Activated CD4-positive, alpha-beta memory T cell treated with anti-CD3 and anti-CD28 coated beads, Interleukin-2, amount 10 ng/mL, durations not matched to agents 7 days and 5 days (primary cell): ENCODE results near the gene HSPE1. TPM values are rescaled to one million over a fixed set of nuclear protein-coding genes. Genes with fewer than 3 reads are reported as not detected.

Experiments used
- CTCF ChIA-PET: fragments of 350-600 bp; sonication (Branson Sonifier 250); formaldehyde crosslinking; loops from one replicate; lab custom pipeline; 2021; ENCODE audit warnings: antibody characterized with exemption, inconsistent platforms; lab: Charles Lee
- POLR2A ChIA-PET: fragments of 350-600 bp; sonication (Branson Sonifier 250); formaldehyde crosslinking; loops from one replicate; lab custom pipeline; 2021; ENCODE audit warnings: antibody characterized with exemption; lab: Charles Lee
- DNase-seq: peaks from one replicate; pipeline ENCODE4 v3.0.0-alpha.2; 2020
- H3K27ac Mint-ChIP-seq: one replicate; pipeline ENCODE4 v1.8.0; 2021; ENCODE audit warnings: mild to moderate bottlenecking, mixed read lengths
- H3K27me3 Mint-ChIP-seq: one replicate; pipeline ENCODE4 v1.8.0; 2021; ENCODE audit warnings: mixed read lengths
- H3K36me3 Mint-ChIP-seq: one replicate; pipeline ENCODE4 v1.8.0; 2021; ENCODE audit warnings: low read depth, mixed read lengths
- H3K4me1 Mint-ChIP-seq: one replicate; pipeline ENCODE4 v1.8.0; 2021; ENCODE audit warnings: mixed read lengths
- H3K4me3 Mint-ChIP-seq: one replicate; pipeline ENCODE4 v1.8.0; 2021; ENCODE audit warnings: mild to moderate bottlenecking, mixed read lengths
- H3K9me3 Mint-ChIP-seq: one replicate; pipeline ENCODE4 v1.8.0; 2021; ENCODE audit warnings: mixed read lengths
- total RNA-seq, 2 experiments: library from RNA; stranded (reverse); gene quantifications; one replicate each; pipeline ENCODE4 v1.2.3, GENCODE V29; 2021

The HSPE1 gene
- total RNA-seq, 2 experiments from 2014 or later = 85.9 to 92.6 TPM

DNA sequence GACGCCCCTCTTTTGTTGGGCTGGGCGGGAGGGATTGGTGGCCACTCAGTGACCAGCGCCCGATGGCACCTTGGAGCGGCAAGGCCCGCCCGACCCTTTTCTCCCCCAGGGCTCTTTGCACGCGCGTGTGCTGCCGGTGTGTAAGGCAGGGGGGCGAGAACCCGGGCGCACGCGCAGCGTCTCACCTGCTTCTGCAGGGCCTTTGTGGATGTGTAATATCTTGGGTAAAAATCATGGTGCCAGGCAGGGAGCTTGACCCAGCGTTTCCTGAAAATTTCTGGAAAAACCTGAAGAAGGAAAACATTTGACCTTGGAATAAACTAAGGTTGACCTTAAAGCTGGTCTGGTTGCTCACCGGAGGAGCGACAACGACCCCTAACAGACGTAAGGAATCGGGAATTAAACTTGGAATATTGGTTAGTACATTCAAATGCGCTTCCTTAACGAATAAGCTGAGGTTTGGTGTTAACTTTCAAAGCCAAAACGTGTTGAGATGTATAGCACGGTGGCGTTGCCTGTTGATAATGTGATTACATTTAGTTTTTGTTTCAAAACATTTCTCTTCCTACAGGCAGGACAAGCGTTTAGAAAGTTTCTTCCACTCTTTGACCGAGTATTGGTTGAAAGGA lies 438 bp downstream of the HSPE1 start:
- peak overlapping the region; percentile 92 for H3K4me3 Mint-ChIP-seq
- H3K36me3 Mint-ChIP-seq = peaks cover 62% of the 10 kb centered on the region
- no peaks in the 10 kb centered on the region for H3K27me3 Mint-ChIP-seq
- H3K4me1 Mint-ChIP-seq = peaks cover 54% of the 10 kb centered on the region
- POLR2A ChIA-PET = interaction anchor here (0.7 to 9.0 kb wide), 21 partner anchors 8 to 597 kb away, joined by 3 to 275 read pairs (median 4); partner anchors contain the start of genes ANKRD44, COQ10B, MARS2 and MOB4
- peak overlapping the region; percentile 97 for H3K27ac Mint-ChIP-seq
- no peak for DNase-seq
- H3K9me3 Mint-ChIP-seq = no peaks in the 10 kb centered on the region
- CTCF ChIA-PET = interaction anchor here (0.9 to 5.0 kb wide), 6 partner anchors 8 to 576 kb away, joined by 3 to 30 read pairs (median 4); partner anchors contain the start of gene MOB4

GRCh38 chr2:197502201-197502600 lies 2.0 kb downstream of the HSPE1 start:
- H3K27me3 Mint-ChIP-seq = no peaks in the 10 kb centered on the region
- H3K36me3 Mint-ChIP-seq = peaks cover 47% of the 10 kb centered on the region
- H3K27ac Mint-ChIP-seq = peak overlapping the region; percentile 97
- no peaks in the 10 kb centered on the region for H3K9me3 Mint-ChIP-seq
- POLR2A ChIA-PET = interaction anchor here (0.9 to 9.0 kb wide), 7 partner anchors 12 to 203 kb away, joined by 3 to 275 read pairs (median 20); partner anchors contain the start of genes ANKRD44, COQ10B, MARS2 and MOB4
- DNase-seq = no peak
- CTCF ChIA-PET = interaction anchor here (0.8 to 5.0 kb wide), 3 partner anchors 11 to 38 kb away, joined by 3 to 30 read pairs (median 4); partner anchors contain the start of gene MOB4
- H3K4me1 Mint-ChIP-seq = peaks cover 38% of the 10 kb centered on the region
- H3K4me3 Mint-ChIP-seq = peak overlapping the region; percentile 92

GRCh38 chr2:197502685-197503084 lies 2.5 kb downstream of the HSPE1 start:
- Mint-ChIP-seq H3K27me3 (no peaks in the 10 kb centered on the region), H3K4me1 (peaks cover 34% of the 10 kb centered on the region), H3K27ac (peak overlapping the region; percentile 97), H3K36me3 (peaks cover 42% of the 10 kb centered on the region), H3K9me3 (no peaks in the 10 kb centered on the region), H3K4me3 (peak overlapping the region; percentile 92)
- POLR2A ChIA-PET = interaction anchor here (0.9 to 9.0 kb wide), 6 partner anchors 12 to 202 kb away, joined by 3 to 275 read pairs (median 40); partner anchors contain the start of genes ANKRD44, COQ10B, MARS2 and MOB4
- CTCF ChIA-PET = interaction anchor here (0.8 to 5.0 kb wide), 3 partner anchors 11 to 38 kb away, joined by 3 to 30 read pairs (median 4); partner anchors contain the start of gene MOB4
- DNase-seq = no peak

GRCh38 chr2:197504000-197504399 lies 3.8 kb downstream of the HSPE1 start:
- Mint-ChIP-seq H3K4me3 (no peak overlapping the region), H3K27ac (no peak overlapping the region), H3K4me1 (peaks cover 26% of the 10 kb centered on the region), H3K36me3 (peaks cover 41% of the 10 kb centered on the region), H3K27me3 (no peaks in the 10 kb centered on the region), H3K9me3 (no peaks in the 10 kb centered on the region)
- ChIA-PET CTCF (interaction anchor here (3.2 kb wide), 1 partner anchor 12 kb away, joined by 11 read pairs; the partner anchor contains the start of gene MOB4), POLR2A (interaction anchor here (1.0 to 9.0 kb wide), 2 partner anchors 10 to 69 kb away, joined by 3 to 275 read pairs; partner anchors contain the start of genes MOB4 and SF3B1)
- DNase-seq = no peak

DNA sequence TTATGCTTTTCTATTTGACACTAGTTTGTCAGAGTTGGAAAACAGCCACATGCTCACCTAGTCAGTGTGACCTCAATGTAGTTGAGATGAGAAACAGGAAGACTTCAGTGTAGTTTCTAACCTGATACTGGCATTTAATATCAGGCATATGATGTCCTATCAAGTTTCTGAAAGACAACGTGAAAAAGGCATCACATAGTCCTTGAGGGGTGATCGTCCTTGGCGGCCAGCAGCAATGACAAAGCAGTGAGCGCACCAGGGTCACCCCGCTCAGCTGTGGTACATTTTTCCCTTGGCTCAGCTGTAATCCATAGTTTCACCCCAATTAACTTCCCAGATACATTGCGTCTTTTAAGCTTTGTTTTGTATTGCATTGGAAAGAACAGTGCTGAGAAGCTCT lies 4.3 kb downstream of the HSPE1 start:
- no peak overlapping the region for H3K27ac Mint-ChIP-seq
- H3K4me1 Mint-ChIP-seq = peaks cover 26% of the 10 kb centered on the region
- no peak for DNase-seq
- ChIA-PET CTCF (interaction anchor here (3.2 kb wide), 1 partner anchor 11 kb away, joined by 11 read pairs; the partner anchor contains the start of gene MOB4), POLR2A (interaction anchor here (1.0 to 9.0 kb wide), 2 partner anchors 10 to 70 kb away, joined by 3 to 275 read pairs; partner anchors contain the start of genes MOB4 and SF3B1)
- peaks cover 41% of the 10 kb centered on the region for H3K36me3 Mint-ChIP-seq
- no peaks in the 10 kb centered on the region for H3K9me3 Mint-ChIP-seq
- H3K4me3 Mint-ChIP-seq = no peak overlapping the region
- no peaks in the 10 kb centered on the region for H3K27me3 Mint-ChIP-seq

GRCh38 chr2:197506658-197507057 lies 6.5 kb downstream of the HSPE1 start:
- Mint-ChIP-seq H3K9me3 (no peaks in the 10 kb centered on the region), H3K4me3 (no peak overlapping the region), H3K27ac (no peak overlapping the region), H3K4me1 (peaks cover 20% of the 10 kb centered on the region), H3K27me3 (no peaks in the 10 kb centered on the region), H3K36me3 (peaks cover 37% of the 10 kb centered on the region)
- CTCF ChIA-PET = no interaction called here
- POLR2A ChIA-PET = interaction anchor here (3.8 kb wide), 1 partner anchor 9 kb away, joined by 25 read pairs; the partner anchor contains the start of gene MOB4
- DNase-seq = no peak

DNA sequence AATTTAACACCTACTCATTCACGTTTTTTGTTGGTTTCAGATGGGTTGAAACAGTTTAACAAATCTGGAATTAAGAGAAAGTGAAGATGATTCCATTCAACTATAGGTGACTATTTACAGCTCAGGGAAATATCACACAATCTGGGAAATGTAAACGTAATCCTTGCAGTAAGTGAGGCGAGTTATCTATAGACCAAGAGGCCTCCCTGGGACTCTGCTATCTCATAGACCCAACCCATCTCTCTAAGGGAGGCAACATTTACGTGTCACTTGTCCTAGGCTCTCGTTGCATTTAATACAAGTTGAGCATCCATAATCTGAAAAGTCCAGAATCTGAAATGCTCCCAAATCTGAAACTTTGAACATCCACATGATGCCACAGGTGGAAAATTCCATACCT lies 13.7 kb downstream of the HSPE1 start:
- Mint-ChIP-seq H3K27ac (no peak overlapping the region), H3K4me3 (no peak overlapping the region)
- POLR2A ChIA-PET = interaction anchor here (1.5 to 6.6 kb wide), 2 partner anchors 14 to 61 kb away, joined by 5 to 275 read pairs; partner anchors contain the start of genes COQ10B, HSPD1 and HSPE1

DNA sequence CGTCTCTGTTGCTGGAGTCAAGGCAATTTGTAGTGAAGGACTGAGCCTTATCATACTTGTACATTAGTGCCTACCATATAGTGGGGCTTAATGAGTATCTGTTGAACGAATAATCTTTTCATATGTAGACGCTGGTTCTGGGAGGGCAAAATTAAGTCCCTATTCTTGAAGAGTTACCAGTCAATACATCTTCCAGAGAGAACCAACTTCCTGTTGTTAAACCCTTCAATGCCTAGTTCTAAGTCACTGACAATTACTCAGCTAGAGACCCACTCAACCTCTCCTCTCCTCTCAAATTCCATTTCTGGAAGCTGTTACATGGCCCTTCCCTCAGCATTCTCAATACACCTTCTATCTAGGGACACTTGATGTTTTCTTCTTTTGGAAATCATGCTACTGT lies 14.6 kb downstream of the HSPE1 start:
- H3K4me1 Mint-ChIP-seq = peaks cover 29% of the 10 kb centered on the region
- peaks cover 15% of the 10 kb centered on the region for H3K36me3 Mint-ChIP-seq
- H3K9me3 Mint-ChIP-seq = no peaks in the 10 kb centered on the region
- CTCF ChIA-PET = interaction anchor here (1.3 to 3.2 kb wide), 3 partner anchors 10 to 190 kb away, joined by 3 to 30 read pairs (median 11); partner anchors contain the start of genes HSPD1, HSPE1 and MARS2
- no peaks in the 10 kb centered on the region for H3K27me3 Mint-ChIP-seq
- DNase-seq = no peak
- H3K27ac Mint-ChIP-seq = peak overlapping the region; percentile 81
- POLR2A ChIA-PET = interaction anchor here (0.6 to 6.6 kb wide), 7 partner anchors 8 to 191 kb away, joined by 3 to 275 read pairs (median 34); partner anchors contain the start of genes COQ10B, HSPD1, HSPE1 and MARS2
- H3K4me3 Mint-ChIP-seq = peak overlapping the region; percentile 96

More for the DNA sequence above, 13.7 kb downstream of the HSPE1 start:
- H3K4me1 Mint-ChIP-seq = peaks cover 22% of the 10 kb centered on the region
- no peaks in the 10 kb centered on the region for H3K9me3 Mint-ChIP-seq
- peaks cover 7% of the 10 kb centered on the region for H3K36me3 Mint-ChIP-seq
- CTCF ChIA-PET = interaction anchor here (1.0 to 1.2 kb wide), 3 partner anchors 12 to 193 kb away, joined by 3 to 4 read pairs (median 3); partner anchors contain the start of genes HSPD1 and HSPE1
- no peaks in the 10 kb centered on the region for H3K27me3 Mint-ChIP-seq
- DNase-seq = no peak

DNA sequence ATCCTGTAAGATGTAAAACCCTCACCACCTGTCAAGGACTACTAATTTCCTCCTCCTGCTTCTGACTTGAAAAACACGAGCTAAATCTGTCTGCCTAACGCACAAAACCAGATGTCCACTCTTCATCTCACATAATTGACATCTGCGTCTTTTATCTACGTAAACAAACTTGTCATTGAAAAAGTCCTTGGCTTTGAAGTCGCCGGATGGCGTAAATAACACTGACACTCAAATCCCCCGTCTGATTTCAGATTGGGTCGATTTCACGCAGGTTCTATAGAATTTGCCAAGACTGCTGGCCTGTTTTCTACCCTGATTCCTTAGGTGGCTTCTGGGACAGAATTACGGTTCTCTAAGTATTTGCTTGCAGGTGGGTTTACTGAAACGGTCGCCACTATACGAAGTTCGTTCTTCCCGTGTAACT lies 15.1 kb downstream of the HSPE1 start:
- no peak for DNase-seq
- Mint-ChIP-seq H3K9me3 (no peaks in the 10 kb centered on the region), H3K4me1 (peaks cover 31% of the 10 kb centered on the region), H3K27ac (peak overlapping the region; percentile 81), H3K4me3 (peak overlapping the region; percentile 96), H3K36me3 (peaks cover 20% of the 10 kb centered on the region), H3K27me3 (no peaks in the 10 kb centered on the region)
- ChIA-PET CTCF (interaction anchor here (1.3 to 3.2 kb wide), 3 partner anchors 10 to 190 kb away, joined by 3 to 30 read pairs (median 11); partner anchors contain the start of genes HSPD1, HSPE1 and MARS2), POLR2A (interaction anchor here (0.6 to 6.6 kb wide), 13 partner anchors 9 to 716 kb away, joined by 3 to 275 read pairs (median 7); partner anchors contain the start of genes COQ10B, GTF3C3, HSPD1 and HSPE1)

- POLR2A ChIA-PET = interaction anchor here (0.6 to 6.6 kb wide), 21 partner anchors 8 to 717 kb away, joined by 3 to 275 read pairs (median 4); partner anchors contain the start of genes COQ10B, GTF3C3, HSPD1 and HSPE1
- Mint-ChIP-seq H3K9me3 (peaks cover under 1% of the 10 kb centered on the region), H3K4me3 (peak within 1 kb of the TSS; percentile 96), H3K36me3 (peaks cover 24% of the 10 kb centered on the region), H3K4me1 (peaks cover 33% of the 10 kb centered on the region), H3K27ac (peak within 1 kb of the TSS; percentile 81), H3K27me3 (no peaks in the 10 kb centered on the region)
- peak; percentile 95 for DNase-seq
- CTCF ChIA-PET = interaction anchor here (0.7 to 3.2 kb wide), 7 partner anchors 11 to 270 kb away, joined by 3 to 30 read pairs (median 3); partner anchors contain the start of genes HSPD1, HSPE1 and MARS2
These were observed 15.7 kb downstream of the HSPE1 start, which contains the start of gene MOB4 for GRCh38 chr2:197515739-197516392. TSS of gene MOB4 (plus strand) at chr2:197516066. CDS start at chr2:197516087, 21 bp downstream.

- Mint-ChIP-seq H3K36me3 (peaks cover 30% of the 10 kb centered on the region), H3K27me3 (no peaks in the 10 kb centered on the region), H3K4me1 (peaks cover 36% of the 10 kb centered on the region), H3K27ac (peak overlapping the region; percentile 81), H3K4me3 (peak overlapping the region; percentile 96), H3K9me3 (peaks cover 3% of the 10 kb centered on the region)
- ChIA-PET CTCF (interaction anchor here (0.7 to 3.2 kb wide), 7 partner anchors 9 to 270 kb away, joined by 3 to 30 read pairs (median 3); partner anchors contain the start of genes HSPD1, HSPE1 and MARS2), POLR2A (interaction anchor here (0.7 to 6.6 kb wide), 20 partner anchors 8 to 717 kb away, joined by 3 to 275 read pairs (median 4); partner anchors contain the start of genes COQ10B, GTF3C3, HSPD1 and HSPE1)
- no peak for DNase-seq
These were observed 16.2 kb downstream of the HSPE1 start for GRCh38 chr2:197516393-197516761.
